IPS-18a (cell line): ENCODE data around the gene EBF3.

Source experiments
- H3K27ac ChIP-seq: one replicate; pipeline ENCODE4 v1.5.1; 2013; ENCODE audit warnings: low read length
- H3K27me3 ChIP-seq: one replicate; pipeline ENCODE4 v1.6.1; 2013; ENCODE audit warnings: mild to moderate bottlenecking, low read length; ENCODE audit not compliant: control insufficient read depth, insufficient read depth
- H3K36me3 ChIP-seq: one replicate; pipeline ENCODE4 v1.6.1; 2013; ENCODE audit warnings: low read depth, low read length; ENCODE audit not compliant: control insufficient read depth
- H3K4me1 ChIP-seq: one replicate; pipeline ENCODE4 v1.6.1; 2013; ENCODE audit warnings: low read depth, low read length; ENCODE audit not compliant: control insufficient read depth
- H3K4me3 ChIP-seq: one replicate; pipeline ENCODE4 v1.5.1; 2013; ENCODE audit warnings: low read length
- H3K9ac ChIP-seq: one replicate; pipeline ENCODE4 v1.6.1; 2013; ENCODE audit warnings: mild to moderate bottlenecking, low read length, moderate library complexity
- H3K9me3 ChIP-seq: one replicate; pipeline ENCODE4 v1.6.1; 2013; ENCODE audit warnings: low read depth, low read length; ENCODE audit not compliant: control insufficient read depth

EBF3 gene

DNA sequence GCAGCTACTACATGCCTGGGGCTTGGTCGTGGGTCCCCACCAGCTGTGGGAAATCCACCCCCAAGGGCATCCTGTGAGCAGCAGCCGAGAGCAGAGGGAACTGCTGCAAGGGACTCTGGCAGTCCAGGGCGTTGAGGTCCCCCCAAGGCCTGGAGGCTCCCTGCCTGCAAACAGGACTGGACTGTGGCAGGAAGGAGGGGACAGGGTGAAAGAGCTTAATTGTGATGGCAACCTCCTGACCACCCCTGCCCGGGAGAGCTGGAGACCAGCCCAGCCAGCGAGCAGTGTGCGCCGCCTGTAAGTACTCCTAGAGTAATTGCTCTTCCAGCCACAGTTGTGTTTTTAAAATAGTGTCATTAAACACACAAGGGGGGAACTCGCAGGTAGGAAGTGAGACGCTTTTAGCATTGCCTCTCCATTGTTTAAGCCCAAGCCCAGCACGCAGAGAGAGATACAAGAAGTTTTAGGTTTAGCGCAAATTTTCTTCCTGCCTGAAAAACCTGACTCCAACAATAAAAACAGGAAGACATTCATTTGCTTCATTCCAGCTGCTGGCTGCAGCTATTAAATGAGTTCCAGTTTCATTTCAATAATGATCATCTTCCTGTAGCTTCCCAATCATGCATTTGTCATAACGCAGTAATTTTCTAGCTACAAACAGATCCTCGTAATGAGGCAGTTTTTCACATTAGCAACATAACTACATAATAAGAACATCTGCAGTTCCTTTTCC, 111.1 kb downstream of the EBF3 start:
- Histone ChIP-seq H3K4me3 (no peak overlapping the region), H3K4me1 (no peaks in the 10 kb centered on the region), H3K36me3 (no peaks in the 10 kb centered on the region), H3K27me3 (no peaks in the 10 kb centered on the region), H3K27ac (no peak overlapping the region), H3K9me3 (peaks cover 5% of the 10 kb centered on the region), H3K9ac (no peak overlapping the region)

DNA sequence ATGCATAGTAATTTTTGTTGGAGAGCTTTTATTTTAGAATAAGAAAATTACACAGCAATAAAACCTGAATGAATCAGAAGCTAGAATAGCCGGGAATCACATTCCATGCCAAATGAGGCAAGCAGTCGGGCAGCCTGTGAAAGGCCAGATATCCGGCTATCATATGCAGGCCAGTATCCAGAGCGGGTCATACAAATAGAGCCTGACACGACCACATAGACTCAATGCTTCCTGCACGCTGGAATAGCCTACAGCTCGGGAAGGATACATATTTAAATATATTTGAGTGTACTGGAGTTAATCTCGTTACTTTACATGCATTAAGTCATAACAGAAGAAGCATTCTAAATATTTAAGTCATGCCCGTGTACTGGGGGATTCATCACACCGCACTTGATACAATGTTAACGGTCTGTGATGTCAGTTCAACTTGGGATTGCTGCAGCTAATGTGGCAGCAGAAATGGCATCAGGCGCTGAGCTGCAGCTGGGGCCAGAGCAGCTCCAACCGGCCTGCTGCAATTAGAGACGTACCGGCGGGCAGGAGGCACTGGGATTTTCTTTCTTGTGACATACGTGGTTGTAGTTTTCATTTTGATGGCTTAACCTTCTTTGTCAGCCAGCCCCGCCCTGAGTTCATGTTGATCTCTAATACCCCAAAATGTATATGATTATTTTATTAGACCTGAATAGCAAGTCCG, 112.0 kb downstream of the EBF3 start:
- no peak overlapping the region for H3K9ac ChIP-seq
- no peaks in the 10 kb centered on the region for H3K27me3 ChIP-seq
- no peak overlapping the region for H3K27ac ChIP-seq
- peaks cover 5% of the 10 kb centered on the region for H3K4me1 ChIP-seq
- no peak overlapping the region for H3K4me3 ChIP-seq
- H3K9me3 ChIP-seq = peaks cover 5% of the 10 kb centered on the region
- no peaks in the 10 kb centered on the region for H3K36me3 ChIP-seq

DNA sequence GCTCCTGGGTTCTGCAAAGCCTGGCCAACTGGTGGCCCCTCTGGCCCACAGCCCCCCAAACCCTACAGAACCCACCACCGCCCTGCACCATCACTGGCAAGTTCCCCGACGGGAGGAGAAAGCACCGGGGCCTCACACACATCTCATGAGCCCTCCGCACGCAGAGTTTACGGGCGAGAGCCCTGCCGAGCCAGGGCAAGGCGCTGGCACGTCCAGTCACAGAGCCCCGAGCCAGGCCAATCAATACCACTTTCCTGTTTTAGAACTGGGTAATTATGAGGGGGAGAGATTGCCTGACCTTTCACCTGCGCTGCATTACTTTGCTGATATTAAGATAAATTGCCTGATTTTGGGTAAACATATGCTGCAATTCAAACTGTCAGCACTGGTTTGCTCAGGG, 113.3 kb downstream of the EBF3 start:
- H3K9ac ChIP-seq = no peak overlapping the region
- no peak overlapping the region for H3K4me3 ChIP-seq
- H3K4me1 ChIP-seq = peaks cover 9% of the 10 kb centered on the region
- no peaks in the 10 kb centered on the region for H3K9me3 ChIP-seq
- no peaks in the 10 kb centered on the region for H3K27me3 ChIP-seq
- H3K36me3 ChIP-seq = no peaks in the 10 kb centered on the region
- no peak overlapping the region for H3K27ac ChIP-seq

DNA sequence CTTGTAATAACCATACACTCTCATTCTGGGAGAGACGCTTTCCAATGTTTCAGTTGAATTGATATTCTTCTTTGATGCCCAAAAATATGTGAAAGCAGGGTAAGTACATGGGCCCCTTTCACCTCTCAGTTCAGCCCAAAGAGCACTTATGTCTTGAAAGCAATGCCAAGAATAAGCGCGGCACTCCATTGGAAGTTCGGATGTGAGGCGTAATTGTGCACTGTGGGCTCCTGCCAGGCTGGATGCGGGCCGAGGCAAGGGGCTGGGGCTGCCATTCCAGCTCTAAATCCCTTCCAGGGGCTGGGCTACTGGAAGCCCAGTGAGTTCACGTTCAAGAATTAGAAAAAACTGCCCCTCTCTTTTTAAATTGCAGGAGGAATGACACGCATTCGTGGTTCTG, 113.8 kb downstream of the EBF3 start:
- H3K4me3 ChIP-seq = no peak overlapping the region
- no peaks in the 10 kb centered on the region for H3K27me3 ChIP-seq
- no peaks in the 10 kb centered on the region for H3K9me3 ChIP-seq
- no peaks in the 10 kb centered on the region for H3K36me3 ChIP-seq
- no peak overlapping the region for H3K9ac ChIP-seq
- H3K27ac ChIP-seq = no peak overlapping the region
- H3K4me1 ChIP-seq = peaks cover 10% of the 10 kb centered on the region

DNA sequence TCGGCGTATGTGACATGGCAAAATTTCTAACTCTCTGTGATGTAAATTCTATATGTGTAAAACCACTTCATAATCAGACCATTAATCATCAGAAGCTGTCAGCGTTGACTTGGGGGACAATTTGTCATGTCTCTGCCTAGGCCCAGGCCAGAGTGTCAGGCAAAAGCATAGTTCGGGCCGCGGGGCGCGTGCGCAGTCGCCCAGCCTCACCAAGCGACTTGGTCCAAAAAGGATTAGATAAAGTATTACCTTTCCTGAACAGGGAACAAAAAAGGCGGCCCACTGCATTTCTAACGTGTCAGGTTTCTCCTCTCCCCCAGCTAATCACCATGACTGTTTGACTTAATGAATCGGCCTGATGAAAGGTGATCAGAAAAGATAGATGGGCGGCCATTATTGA, 114.2 kb downstream of the EBF3 start:
- Histone ChIP-seq H3K27me3 (no peaks in the 10 kb centered on the region), H3K4me1 (peaks cover 14% of the 10 kb centered on the region), H3K36me3 (no peaks in the 10 kb centered on the region), H3K4me3 (no peak overlapping the region), H3K9me3 (no peaks in the 10 kb centered on the region), H3K27ac (no peak overlapping the region), H3K9ac (no peak overlapping the region)

DNA sequence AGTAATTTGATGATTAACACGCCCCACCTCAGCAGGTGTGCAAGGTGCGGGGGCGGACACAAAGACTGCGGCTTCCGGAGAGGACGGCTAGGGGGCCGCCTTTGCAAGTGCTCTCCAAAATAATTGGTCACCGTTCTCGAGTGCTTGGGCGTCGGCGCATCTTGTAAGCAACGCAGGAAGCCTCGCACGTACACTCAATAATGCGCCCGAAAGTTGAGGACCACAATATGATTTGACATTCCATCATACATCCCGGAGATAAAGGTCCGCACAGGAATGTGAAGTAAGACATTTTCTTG, 114.7 kb downstream of the EBF3 start:
- Histone ChIP-seq H3K36me3 (no peaks in the 10 kb centered on the region), H3K4me3 (no peak overlapping the region), H3K4me1 (peaks cover 16% of the 10 kb centered on the region), H3K27me3 (no peaks in the 10 kb centered on the region), H3K27ac (no peak overlapping the region), H3K9me3 (no peaks in the 10 kb centered on the region), H3K9ac (no peak overlapping the region)

DNA sequence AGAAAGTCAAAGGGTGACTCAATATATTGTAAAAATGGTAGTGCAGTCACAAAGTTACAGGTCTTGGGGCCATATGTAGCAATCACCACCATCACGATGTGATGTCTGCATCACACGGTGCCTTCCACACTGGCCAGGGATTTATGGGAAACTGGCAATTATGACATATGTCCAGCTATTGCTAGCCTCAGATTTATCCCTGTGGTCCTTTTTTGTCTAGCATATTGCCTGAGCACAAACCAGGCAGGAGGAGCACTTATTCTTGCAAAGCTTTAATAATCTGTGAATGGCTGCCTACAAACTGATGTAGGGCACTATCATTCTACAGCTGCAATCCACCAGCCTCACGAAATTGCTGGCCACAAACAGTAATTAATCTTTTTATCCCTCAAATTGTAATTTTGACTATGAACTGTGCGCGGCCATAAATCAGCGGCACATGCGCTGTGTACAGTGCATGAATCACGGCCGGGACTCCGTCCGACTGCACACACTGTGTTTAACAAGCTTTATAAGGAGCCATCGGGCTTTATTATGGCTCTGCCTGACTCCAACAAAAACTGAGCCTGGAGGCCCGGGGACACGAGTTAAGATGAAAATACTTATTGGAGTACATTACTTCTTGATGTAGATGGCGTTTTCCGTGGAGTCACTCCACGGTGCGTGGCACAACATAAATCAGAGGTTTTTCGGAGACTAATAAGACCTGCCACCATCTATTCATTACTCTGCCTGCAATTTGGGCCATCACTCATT, 115.2 kb downstream of the EBF3 start:
- Histone ChIP-seq H3K9ac (no peak overlapping the region), H3K4me1 (peaks cover 16% of the 10 kb centered on the region), H3K36me3 (no peaks in the 10 kb centered on the region), H3K9me3 (no peaks in the 10 kb centered on the region), H3K27me3 (no peaks in the 10 kb centered on the region), H3K4me3 (no peak overlapping the region), H3K27ac (no peak overlapping the region)

DNA sequence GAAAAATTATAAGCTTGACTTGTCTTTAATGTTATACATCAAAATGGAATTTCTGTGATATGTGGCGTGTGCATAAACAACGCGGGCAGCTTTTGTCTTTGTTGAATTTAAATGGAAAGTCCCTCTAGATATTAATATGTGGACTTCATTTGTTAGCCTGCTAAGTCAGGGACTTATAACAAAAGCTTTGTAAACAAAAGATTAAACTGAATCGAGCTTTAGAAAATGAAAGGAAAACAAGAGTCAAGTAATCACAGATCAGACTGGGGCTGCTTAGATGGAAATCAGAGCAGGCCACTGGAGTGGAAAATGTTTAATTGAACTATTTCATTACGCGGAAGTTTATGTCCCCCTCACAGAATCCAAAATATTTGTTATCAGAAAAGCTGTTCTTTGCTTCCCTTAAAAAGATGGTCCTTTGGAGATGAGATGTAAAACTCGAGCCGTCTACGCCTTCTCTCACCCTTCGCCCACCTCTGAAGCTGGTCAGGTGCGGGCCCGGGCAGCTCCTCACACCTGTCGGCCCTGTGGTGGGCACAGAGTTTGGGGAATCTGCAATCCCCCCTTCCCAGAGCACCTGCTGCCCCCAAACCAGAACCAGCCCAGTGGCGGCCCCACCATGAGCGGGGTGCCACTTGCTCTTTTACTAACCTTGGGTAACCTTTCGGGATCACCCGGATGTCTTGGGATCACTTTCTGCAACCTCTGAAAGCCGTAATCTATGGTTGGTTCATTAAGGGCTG, 116.2 kb downstream of the EBF3 start:
- H3K36me3 ChIP-seq = no peaks in the 10 kb centered on the region
- H3K4me1 ChIP-seq = peaks cover 16% of the 10 kb centered on the region
- H3K27me3 ChIP-seq = no peaks in the 10 kb centered on the region
- H3K9ac ChIP-seq = no peak overlapping the region
- no peak overlapping the region for H3K4me3 ChIP-seq
- no peaks in the 10 kb centered on the region for H3K9me3 ChIP-seq
- H3K27ac ChIP-seq = no peak overlapping the region

DNA sequence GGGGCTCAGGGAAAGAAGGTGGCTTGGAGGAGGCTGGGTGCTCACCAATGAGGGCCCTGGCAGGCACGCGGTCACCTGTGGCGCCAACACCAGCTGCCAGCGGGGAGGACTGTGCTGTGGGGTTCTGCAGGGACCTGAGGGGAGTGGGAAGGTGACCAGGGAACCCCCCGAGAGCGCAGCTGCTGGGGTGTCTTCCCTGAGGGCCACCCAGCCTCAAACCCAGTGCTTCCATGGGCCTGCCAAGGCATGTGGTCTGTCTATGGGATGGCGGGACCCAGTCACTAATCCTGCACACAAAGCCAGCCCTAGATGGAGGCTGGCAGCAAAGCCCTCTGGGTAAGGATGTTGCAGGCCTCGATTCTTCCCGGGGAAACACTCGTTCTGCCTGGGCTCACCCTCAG, 117.1 kb downstream of the EBF3 start:
- Histone ChIP-seq H3K4me1 (peaks cover 16% of the 10 kb centered on the region), H3K27ac (no peak overlapping the region), H3K9me3 (no peaks in the 10 kb centered on the region), H3K36me3 (no peaks in the 10 kb centered on the region), H3K9ac (no peak overlapping the region), H3K27me3 (no peaks in the 10 kb centered on the region), H3K4me3 (no peak overlapping the region)

DNA sequence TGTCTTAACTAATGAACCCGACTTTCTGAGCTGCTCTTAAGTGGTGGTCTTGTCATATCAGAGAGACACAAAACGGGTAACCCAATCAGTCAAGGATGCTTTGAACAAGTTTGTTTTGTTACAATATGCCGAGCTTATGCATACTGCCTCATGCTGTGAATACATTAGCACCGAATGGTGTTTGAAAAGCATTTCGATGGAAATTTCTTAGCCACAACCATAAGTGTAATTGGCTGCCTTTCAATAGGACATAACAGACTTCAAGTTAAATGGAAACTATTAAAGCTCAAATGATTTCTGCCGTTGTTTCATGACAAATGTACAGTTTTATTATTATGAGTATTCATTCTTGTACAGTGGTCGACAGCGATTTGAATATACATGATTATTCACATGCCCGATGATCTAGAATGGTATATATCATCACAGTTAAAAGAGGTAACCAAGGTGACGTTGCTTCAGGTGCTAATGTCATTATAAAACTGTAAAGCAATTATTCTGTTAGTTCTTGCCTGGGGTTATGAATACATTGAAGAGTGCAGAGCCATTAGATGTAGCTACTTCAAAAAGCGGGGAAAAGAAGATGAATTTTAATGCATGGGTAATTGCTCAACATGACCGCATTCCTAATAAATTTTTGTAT, 118.8 kb downstream of the EBF3 start:
- Histone ChIP-seq H3K9ac (no peak overlapping the region), H3K27me3 (no peaks in the 10 kb centered on the region), H3K4me1 (peaks cover 16% of the 10 kb centered on the region), H3K4me3 (no peak overlapping the region), H3K9me3 (no peaks in the 10 kb centered on the region), H3K27ac (no peak overlapping the region), H3K36me3 (no peaks in the 10 kb centered on the region)

DNA sequence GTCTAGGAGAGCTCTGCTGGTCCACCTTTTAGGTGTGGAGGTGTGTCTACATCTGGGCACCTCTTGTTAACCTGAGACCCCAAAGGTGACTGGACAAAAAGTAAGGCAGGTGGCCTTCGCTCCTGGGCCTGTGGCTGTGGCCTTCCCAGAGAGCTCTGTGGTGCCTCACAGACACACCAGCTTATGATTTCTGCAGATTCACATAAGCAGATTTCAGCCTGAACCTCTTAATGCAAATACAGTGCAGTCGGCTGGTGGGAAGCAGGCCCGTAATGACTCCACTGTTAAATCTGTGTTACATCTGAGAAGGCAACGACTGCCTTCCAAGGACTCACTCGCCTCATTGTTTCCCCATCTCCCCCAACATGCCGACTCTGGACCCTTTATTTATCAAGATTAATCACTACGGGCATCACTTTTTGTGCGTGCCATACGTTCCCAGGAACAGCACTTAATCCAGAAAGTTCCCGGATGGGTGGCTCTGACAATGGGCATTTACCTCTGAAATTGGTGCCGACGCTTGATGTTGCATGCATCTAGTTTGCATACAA, 119.8 kb downstream of the EBF3 start:
- Histone ChIP-seq H3K36me3 (no peaks in the 10 kb centered on the region), H3K9me3 (no peaks in the 10 kb centered on the region), H3K9ac (no peak overlapping the region), H3K4me3 (no peak overlapping the region), H3K27ac (no peak overlapping the region), H3K27me3 (no peaks in the 10 kb centered on the region), H3K4me1 (peaks cover 16% of the 10 kb centered on the region)
